H9 (cell line): Measurements from ENCODE around the gene EIF2AK2. TPM values are rescaled to one million over a fixed set of nuclear protein-coding genes. Genes with fewer than 3 reads are reported as not detected.
A peak's percentile ranks its signal among the peaks of the same experiment; 100 is the strongest.

Experiments
- DNase-seq: peaks from one replicate; pipeline ENCODE4 v3.0.0-alpha.2; 2017
- H2AFZ ChIP-seq: one replicate; pipeline ENCODE4 v1.6.1; 2013; ENCODE audit warnings: mild to moderate bottlenecking, low read length, control low read depth, moderate library complexity
- H2AK5ac ChIP-seq: 2 replicates; pipeline ENCODE4 v1.6.1; 2013; ENCODE audit warnings: low read length, control low read depth, mixed read lengths; ENCODE audit not compliant: insufficient read length
- H2BK120ac ChIP-seq: one replicate; pipeline ENCODE4 v1.6.1; 2013; ENCODE audit warnings: low read depth, mild to moderate bottlenecking, low read length, control low read depth, inconsistent platforms; ENCODE audit not compliant: poor library complexity, severe bottlenecking
- H2BK12ac ChIP-seq: 2 replicates; pipeline ENCODE4 v1.6.1; 2013; ENCODE audit warnings: low read length, control low read depth, mixed read lengths, low read depth; ENCODE audit not compliant: insufficient read length
- H2BK15ac ChIP-seq: 2 replicates; pipeline ENCODE4 v1.6.1; 2013; ENCODE audit warnings: low read depth, low read length, control low read depth
- H2BK20ac ChIP-seq: one replicate; pipeline ENCODE4 v1.6.1; 2013; ENCODE audit warnings: low read depth, mild to moderate bottlenecking, low read length, control low read depth, inconsistent platforms; ENCODE audit not compliant: poor library complexity, severe bottlenecking
- H2BK5ac ChIP-seq: 2 replicates; pipeline ENCODE4 v1.6.1; 2013; ENCODE audit warnings: low read length, control low read depth, mixed read lengths; ENCODE audit not compliant: insufficient read length
- H3K14ac ChIP-seq: 2 replicates; pipeline ENCODE4 v1.6.1; 2013; ENCODE audit warnings: low read length, control low read depth; ENCODE audit not compliant: insufficient read depth
- H3K18ac ChIP-seq: 2 replicates; pipeline ENCODE4 v1.6.1; 2013; ENCODE audit warnings: low read depth, mild to moderate bottlenecking, mixed read lengths, low read length, control low read depth; ENCODE audit not compliant: insufficient read length
- H3K23ac ChIP-seq: 2 replicates; pipeline ENCODE4 v1.6.1; 2013; ENCODE audit warnings: low read length, control low read depth, mixed read lengths, low read depth; ENCODE audit not compliant: insufficient read length
- H3K23me2 ChIP-seq: 2 replicates; pipeline ENCODE4 v1.6.1; 2013; ENCODE audit warnings: low read depth, mild to moderate bottlenecking, mixed read lengths, low read length, control low read depth; ENCODE audit not compliant: insufficient read length, poor library complexity, severe bottlenecking
- H3K27ac ChIP-seq: 2 replicates; pipeline ENCODE4 v1.5.1; 2013; ENCODE audit warnings: low read length, control low read depth, mixed read lengths, low read depth; ENCODE audit not compliant: insufficient read length
- H3K27me3 ChIP-seq: 2 replicates; pipeline ENCODE4 v1.6.1; 2013; ENCODE audit warnings: low read length, control low read depth, inconsistent platforms; ENCODE audit not compliant: insufficient read depth
- H3K4ac ChIP-seq: 2 replicates; pipeline ENCODE4 v1.6.1; 2013; ENCODE audit warnings: low read depth, mild to moderate bottlenecking, control low read depth, inconsistent platforms, low read length, moderate library complexity
- H3K4me1 ChIP-seq: 2 replicates; pipeline ENCODE4 v1.6.1; 2013; ENCODE audit warnings: low read length, control low read depth, inconsistent platforms; ENCODE audit not compliant: insufficient read depth
- H3K4me2 ChIP-seq: 2 replicates; pipeline ENCODE4 v1.6.1; 2013; ENCODE audit warnings: low read length, control low read depth, mixed read lengths; ENCODE audit not compliant: insufficient read length, insufficient read depth
- H3K56ac ChIP-seq: 2 replicates; pipeline ENCODE4 v1.6.1; 2013; ENCODE audit warnings: low read depth, mild to moderate bottlenecking, mixed read lengths, low read length, control low read depth; ENCODE audit not compliant: insufficient read length
- H3K79me1 ChIP-seq: 2 replicates; pipeline ENCODE4 v1.6.1; 2013; ENCODE audit warnings: low read depth, mild to moderate bottlenecking, moderate library complexity, low read length, control low read depth, inconsistent platforms; ENCODE audit not compliant: insufficient read depth, poor library complexity, severe bottlenecking
- H3K79me2 ChIP-seq: 2 replicates; pipeline ENCODE4 v1.6.1; 2013; ENCODE audit warnings: low read length, control low read depth, inconsistent platforms; ENCODE audit not compliant: insufficient read depth
- H3K9ac ChIP-seq: 2 replicates; pipeline ENCODE4 v1.6.1; 2013; ENCODE audit warnings: low read length, control low read depth, mixed read lengths; ENCODE audit not compliant: insufficient read length; ENCODE audit errors: extremely low read depth
- H3K9me3 ChIP-seq: one replicate; pipeline ENCODE4 v1.6.1; 2013; ENCODE audit warnings: low read depth, low read length, inconsistent platforms; ENCODE audit not compliant: control insufficient read depth
- H3T11ph ChIP-seq: one replicate; pipeline ENCODE4 v1.6.1; 2013; ENCODE audit warnings: mild to moderate bottlenecking, low read length, control low read depth, inconsistent platforms
- H4K20me1 ChIP-seq: one replicate; pipeline ENCODE4 v1.6.1; 2013; ENCODE audit not compliant: control insufficient read depth, insufficient read length, insufficient read depth
- H4K5ac ChIP-seq: 2 replicates; pipeline ENCODE4 v1.6.1; 2013; ENCODE audit warnings: low read depth, mild to moderate bottlenecking, mixed read lengths, low read length, control low read depth; ENCODE audit not compliant: insufficient read length
- H4K8ac ChIP-seq: replicated peaks from 2 replicates; pipeline ENCODE4 v1.6.1; 2013; ENCODE audit warnings: low read length, control low read depth, mixed read lengths, low read depth; ENCODE audit not compliant: insufficient read length
- H4K91ac ChIP-seq: 2 replicates; pipeline ENCODE4 v1.6.1; 2013; ENCODE audit warnings: low read depth, mild to moderate bottlenecking, moderate library complexity, mixed read lengths, low read length, control low read depth; ENCODE audit not compliant: insufficient read length
- H3K27ac Mint-ChIP-seq, 3 experiments: 2 replicates in 2 of 3; 3 replicates in 1 of 3; pipeline ENCODE4 v1.8.0; 2020 to 2021; ENCODE audit warnings: mixed read lengths in 3 of 3, mild to moderate bottlenecking in 1 of 3, moderate library complexity in 1 of 3
- H3K27me3 Mint-ChIP-seq: 2 replicates; pipeline ENCODE4 v1.8.0; 2021; ENCODE audit warnings: low read depth, mild to moderate bottlenecking, moderate library complexity, mixed read lengths
- H3K36me3 Mint-ChIP-seq, 3 experiments: 2 replicates in 2 of 3; 3 replicates in 1 of 3; pipeline ENCODE4 v1.8.0; 2020 to 2021; ENCODE audit warnings: low read depth in 3 of 3, mixed read lengths in 3 of 3; ENCODE audit not compliant: insufficient read depth in 1 of 3
- H3K4me1 Mint-ChIP-seq, 2 experiments: 2 replicates each; pipeline ENCODE4 v1.8.0; 2020; ENCODE audit warnings: mixed read lengths in 2 of 2
- H3K4me3 Mint-ChIP-seq, 2 experiments: 2 replicates in 1 of 2; 3 replicates in 1 of 2; pipeline ENCODE4 v1.8.0; 2020 to 2021; ENCODE audit warnings: mild to moderate bottlenecking in 2 of 2, mixed read lengths in 2 of 2, moderate library complexity in 1 of 2
- H3K9me3 Mint-ChIP-seq, 2 experiments: 2 replicates in 1 of 2; 3 replicates in 1 of 2; pipeline ENCODE4 v1.8.0; 2020; ENCODE audit warnings: mild to moderate bottlenecking in 2 of 2, mixed read lengths in 2 of 2, moderate library complexity in 1 of 2
- WGBS: extraction: QIAGEN DNeasy Blood & Tissue Kit; methylation state at CpG from one replicate; pipeline ENCODE4 v1.1.7; 2013; ENCODE audit warnings: missing lambda C conversion rate, low lambda C conversion rate, mixed read lengths; ENCODE audit not compliant: insufficient read length; ENCODE audit errors: extremely low coverage; 5-methylcytosine and 5-hydroxymethylcytosine counted together
- total RNA-seq: library from RNA; stranded (reverse); gene quantifications from 2 replicates; pipeline ENCODE4 v1.2.1, GENCODE V29; 2021
- TF ChIP-seq, protein P1 (sequence below): fragments of 200-600 bp; sonication (generic); conservative IDR thresholded peaks from 3 replicates; pipeline ENCODE4 v1.8.0; 2021; ENCODE audit warnings: antibody characterized with exemption, mild to moderate bottlenecking

The EIF2AK2 gene
- total RNA-seq, 1 experiment from 2014 or later: 55.7 TPM

DNA sequence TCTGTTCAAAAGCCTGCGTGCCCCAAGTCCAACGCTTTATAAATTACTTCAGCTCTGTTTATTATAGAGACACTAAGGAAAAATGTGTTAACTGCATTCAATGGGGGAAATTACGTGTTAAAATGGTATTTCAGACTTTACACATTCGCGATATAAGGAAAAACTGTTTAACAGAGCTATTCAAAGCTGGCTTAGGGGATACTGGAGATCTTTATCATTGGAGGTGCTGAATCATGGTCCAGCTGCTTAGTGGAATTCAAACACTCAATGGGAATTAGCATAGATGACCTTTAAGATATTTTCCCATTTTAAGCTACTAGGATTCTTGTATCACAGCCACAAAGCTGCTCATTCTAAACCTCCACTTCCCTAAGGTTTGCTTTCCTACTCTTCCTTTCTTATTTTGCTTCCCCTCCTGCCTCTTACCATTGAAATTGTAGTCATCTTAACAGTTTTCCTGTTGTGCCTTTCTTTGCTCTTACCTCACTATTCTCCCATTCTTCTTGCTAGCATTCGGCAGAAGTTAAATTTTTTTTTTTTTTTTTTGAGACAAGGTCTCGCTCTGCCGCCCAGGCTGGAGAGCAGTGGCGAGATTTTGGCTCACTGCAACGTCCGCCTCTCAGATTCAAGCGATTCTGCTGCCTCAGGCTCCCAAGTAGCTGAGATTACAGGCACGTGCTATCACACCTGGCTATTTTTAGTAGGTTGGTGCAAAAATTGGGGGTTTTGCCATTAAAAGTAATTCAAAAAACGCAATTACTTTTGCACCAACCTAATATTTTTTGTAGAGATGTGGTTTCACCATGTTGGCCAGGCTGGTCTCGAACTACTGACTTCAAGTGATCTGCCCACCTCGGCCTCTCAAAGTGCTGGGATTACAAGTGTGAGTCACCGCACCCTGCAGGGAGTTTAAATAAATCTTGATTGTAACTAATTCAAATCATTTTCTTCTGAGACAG lies 25.2 kb upstream of the EIF2AK2 start:
- H3K23ac ChIP-seq: no peak overlapping the region
- no peaks in the 10 kb centered on the region for H3K79me1 ChIP-seq
- no peak overlapping the region for H3K56ac ChIP-seq
- no peak overlapping the region for H3K4ac ChIP-seq
- TF ChIP-seq, protein P1, sequence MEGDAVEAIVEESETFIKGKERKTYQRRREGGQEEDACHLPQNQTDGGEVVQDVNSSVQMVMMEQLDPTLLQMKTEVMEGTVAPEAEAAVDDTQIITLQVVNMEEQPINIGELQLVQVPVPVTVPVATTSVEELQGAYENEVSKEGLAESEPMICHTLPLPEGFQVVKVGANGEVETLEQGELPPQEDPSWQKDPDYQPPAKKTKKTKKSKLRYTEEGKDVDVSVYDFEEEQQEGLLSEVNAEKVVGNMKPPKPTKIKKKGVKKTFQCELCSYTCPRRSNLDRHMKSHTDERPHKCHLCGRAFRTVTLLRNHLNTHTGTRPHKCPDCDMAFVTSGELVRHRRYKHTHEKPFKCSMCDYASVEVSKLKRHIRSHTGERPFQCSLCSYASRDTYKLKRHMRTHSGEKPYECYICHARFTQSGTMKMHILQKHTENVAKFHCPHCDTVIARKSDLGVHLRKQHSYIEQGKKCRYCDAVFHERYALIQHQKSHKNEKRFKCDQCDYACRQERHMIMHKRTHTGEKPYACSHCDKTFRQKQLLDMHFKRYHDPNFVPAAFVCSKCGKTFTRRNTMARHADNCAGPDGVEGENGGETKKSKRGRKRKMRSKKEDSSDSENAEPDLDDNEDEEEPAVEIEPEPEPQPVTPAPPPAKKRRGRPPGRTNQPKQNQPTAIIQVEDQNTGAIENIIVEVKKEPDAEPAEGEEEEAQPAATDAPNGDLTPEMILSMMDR: no peak
- peak overlapping the region; percentile 94 for H3K27ac ChIP-seq
- no peaks in the 10 kb centered on the region for H3K4me1 ChIP-seq
- H2AFZ ChIP-seq: no peak overlapping the region
- WGBS: no CpG with 5 or more reads among the region's 17 CpGs
- no peak overlapping the region for H4K8ac ChIP-seq
- Mint-ChIP-seq H3K27ac (peak overlapping the region; percentile 78 to 98 (median 88)), H3K36me3 (no peaks in the 10 kb centered on the region), H3K27me3 (no peaks in the 10 kb centered on the region), H3K4me3 (peak overlapping the region in 1 of 2 experiments; percentile 34; a peak in 2 of 5 replicates), H3K4me1 (peaks cover 30 to 34% of the 10 kb centered on the region in 2 experiments), H3K9me3 (no peaks in the 10 kb centered on the region)
- H3K9me3 ChIP-seq: no peaks in the 10 kb centered on the region
- H3K4me2 ChIP-seq: no peak overlapping the region
- H3K79me2 ChIP-seq: no peaks in the 10 kb centered on the region
- no peaks in the 10 kb centered on the region for H3K23me2 ChIP-seq
- no peak overlapping the region for H2BK5ac ChIP-seq
- H3K14ac ChIP-seq: no peak overlapping the region
- no peak overlapping the region for H2BK15ac ChIP-seq
- no peak overlapping the region for H3K18ac ChIP-seq
- H2BK12ac ChIP-seq: no peak overlapping the region
- H3K27me3 ChIP-seq: no peaks in the 10 kb centered on the region
- no peak overlapping the region for H3K9ac ChIP-seq
- no peak overlapping the region for H4K91ac ChIP-seq
- no peak overlapping the region for H3T11ph ChIP-seq
- H2AK5ac ChIP-seq: no peak overlapping the region
- DNase-seq: no peak
- H4K5ac ChIP-seq: no peak overlapping the region
- no peak overlapping the region for H2BK120ac ChIP-seq
- H4K20me1 ChIP-seq: no peaks in the 10 kb centered on the region
- no peak overlapping the region for H2BK20ac ChIP-seq
